CD4-positive, alpha-beta T cell treated with Interleukin-6 for 4 hours (primary cell): ENCODE measurements around the gene PNMT.

ENCODE experiments used
- DNase-seq: peaks from one replicate; pipeline ENCODE4 v3.0.0-alpha.2; 2020; ENCODE audit warnings: mixed read lengths

The PNMT gene

DNA sequence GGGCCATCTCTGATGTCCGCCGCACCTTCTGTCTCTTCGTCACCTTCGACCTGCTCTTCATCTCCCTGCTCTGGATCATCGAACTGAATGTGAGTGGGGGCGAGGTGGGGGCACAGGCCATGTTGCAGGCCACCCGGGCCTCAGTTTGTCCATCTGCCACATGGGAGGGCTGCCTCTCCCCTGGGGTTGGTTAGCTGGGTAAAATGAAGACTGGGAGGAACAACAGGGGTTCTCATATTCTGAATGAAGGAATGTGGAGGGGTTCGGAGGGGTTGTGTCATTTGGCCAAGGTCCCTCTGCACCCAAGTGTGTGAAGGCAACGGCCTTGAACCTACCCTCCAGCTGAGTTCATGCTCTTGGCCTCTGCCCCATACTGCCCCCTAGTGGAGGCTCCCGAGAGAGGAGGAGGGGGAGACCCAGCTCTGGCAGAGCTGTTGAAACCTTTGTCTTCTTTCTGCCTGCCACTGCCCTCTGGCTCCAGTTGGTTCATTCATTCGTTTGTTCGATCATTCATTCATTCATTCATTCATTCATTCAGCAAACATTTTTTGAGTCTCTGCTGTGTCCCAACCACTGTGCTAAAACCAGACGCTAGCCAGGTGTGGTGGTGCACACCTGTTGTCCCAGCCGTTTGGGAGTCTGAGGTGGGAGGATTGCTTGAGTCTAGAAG lies 14.5 kb upstream of the PNMT start:
- peak; percentile 86 for DNase-seq

- no peak for DNase-seq
Measured at GRCh38 chr17:39655105-39655504, 13.1 kb upstream of the PNMT start.

GRCh38 chr17:39658346-39658745 lies 9.9 kb upstream of the PNMT start:
- DNase-seq: peak; percentile 26

GRCh38 chr17:39658760-39659159 lies 9.5 kb upstream of the PNMT start:
- DNase-seq: no peak

GRCh38 chr17:39659279-39660010 lies 8.8 kb upstream of the PNMT start:
- peak; percentile 40 for DNase-seq

- no peak for DNase-seq
Measured at GRCh38 chr17:39660011-39660360, 8.3 kb upstream of the PNMT start.

- no peak for DNase-seq
Measured at GRCh38 chr17:39660397-39661385, 7.6 kb upstream of the PNMT start.

DNA sequence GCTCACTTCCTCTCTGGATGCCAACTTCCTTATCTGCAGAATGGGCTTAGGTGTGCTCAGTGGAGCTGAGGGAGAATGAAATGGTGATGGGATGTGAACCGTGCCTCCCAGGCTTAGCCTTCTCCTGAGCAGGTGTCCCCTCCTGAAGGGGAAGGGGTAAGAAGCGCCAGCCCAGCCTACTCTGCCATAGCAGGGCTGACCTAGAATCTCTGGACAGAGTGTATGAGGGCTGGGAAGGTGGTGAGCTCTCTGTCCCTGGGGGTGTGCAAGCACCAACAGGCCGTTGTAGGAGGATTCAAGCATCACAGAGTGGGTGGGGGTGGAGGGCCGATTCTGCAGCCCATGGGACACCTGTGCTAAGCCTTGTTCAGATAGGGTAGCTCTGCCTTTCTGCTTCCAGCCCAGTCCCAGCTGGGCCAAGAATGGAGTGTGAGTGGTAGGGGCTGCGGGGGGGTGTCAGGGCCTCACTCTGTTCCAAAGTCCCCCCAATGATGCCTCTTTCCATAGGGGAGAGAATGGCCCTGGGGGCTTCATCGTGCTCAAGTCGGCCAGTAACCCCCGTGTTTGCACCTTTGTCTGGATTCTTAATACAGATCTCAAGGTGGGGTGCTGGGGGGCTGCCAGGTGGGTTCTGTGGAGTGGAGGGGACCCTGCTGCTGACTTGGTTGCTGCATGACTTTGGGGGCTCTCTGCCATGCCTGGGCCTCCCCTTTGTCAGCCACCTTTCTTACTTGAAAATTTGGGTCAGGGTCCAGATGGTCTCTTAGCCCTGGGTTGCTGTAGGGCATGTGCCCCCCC lies 6.3 kb upstream of the PNMT start:
- no peak for DNase-seq

DNA sequence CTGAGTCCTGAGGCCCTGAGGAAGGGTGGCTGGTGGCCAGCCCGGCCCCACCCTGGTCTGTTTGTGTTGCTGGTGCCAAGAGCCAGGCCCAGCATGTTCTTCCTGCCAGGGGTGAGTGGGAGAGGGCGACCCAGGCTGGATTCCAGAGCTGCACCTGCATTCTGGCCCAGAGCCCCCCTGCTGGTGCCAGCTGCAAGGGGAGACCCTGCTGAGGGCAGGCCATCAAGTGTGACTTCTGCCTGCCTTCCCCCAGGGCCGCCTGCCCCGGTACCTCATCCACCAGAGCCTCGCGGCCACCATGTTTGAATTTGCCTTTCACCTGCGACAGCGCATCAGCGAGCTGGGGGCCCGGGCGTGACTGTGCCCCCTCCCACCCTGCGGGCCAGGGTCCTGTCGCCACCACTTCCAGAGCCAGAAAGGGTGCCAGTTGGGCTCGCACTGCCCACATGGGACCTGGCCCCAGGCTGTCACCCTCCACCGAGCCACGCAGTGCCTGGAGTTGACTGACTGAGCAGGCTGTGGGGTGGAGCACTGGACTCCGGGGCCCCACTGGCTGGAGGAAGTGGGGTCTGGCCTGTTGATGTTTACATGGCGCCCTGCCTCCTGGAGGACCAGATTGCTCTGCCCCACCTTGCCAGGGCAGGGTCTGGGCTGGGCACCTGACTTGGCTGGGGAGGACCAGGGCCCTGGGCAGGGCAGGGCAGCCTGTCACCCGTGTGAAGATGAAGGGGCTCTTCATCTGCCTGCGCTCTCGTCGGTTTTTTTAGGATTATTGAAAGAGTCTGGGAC lies 5.5 kb upstream of the PNMT start:
- no peak for DNase-seq

GRCh38 chr17:39663340-39663687 lies 4.9 kb upstream of the PNMT start:
- DNase-seq: no peak

- no peak for DNase-seq
Measured at GRCh38 chr17:39663688-39664580, 4.3 kb upstream of the PNMT start.

DNA sequence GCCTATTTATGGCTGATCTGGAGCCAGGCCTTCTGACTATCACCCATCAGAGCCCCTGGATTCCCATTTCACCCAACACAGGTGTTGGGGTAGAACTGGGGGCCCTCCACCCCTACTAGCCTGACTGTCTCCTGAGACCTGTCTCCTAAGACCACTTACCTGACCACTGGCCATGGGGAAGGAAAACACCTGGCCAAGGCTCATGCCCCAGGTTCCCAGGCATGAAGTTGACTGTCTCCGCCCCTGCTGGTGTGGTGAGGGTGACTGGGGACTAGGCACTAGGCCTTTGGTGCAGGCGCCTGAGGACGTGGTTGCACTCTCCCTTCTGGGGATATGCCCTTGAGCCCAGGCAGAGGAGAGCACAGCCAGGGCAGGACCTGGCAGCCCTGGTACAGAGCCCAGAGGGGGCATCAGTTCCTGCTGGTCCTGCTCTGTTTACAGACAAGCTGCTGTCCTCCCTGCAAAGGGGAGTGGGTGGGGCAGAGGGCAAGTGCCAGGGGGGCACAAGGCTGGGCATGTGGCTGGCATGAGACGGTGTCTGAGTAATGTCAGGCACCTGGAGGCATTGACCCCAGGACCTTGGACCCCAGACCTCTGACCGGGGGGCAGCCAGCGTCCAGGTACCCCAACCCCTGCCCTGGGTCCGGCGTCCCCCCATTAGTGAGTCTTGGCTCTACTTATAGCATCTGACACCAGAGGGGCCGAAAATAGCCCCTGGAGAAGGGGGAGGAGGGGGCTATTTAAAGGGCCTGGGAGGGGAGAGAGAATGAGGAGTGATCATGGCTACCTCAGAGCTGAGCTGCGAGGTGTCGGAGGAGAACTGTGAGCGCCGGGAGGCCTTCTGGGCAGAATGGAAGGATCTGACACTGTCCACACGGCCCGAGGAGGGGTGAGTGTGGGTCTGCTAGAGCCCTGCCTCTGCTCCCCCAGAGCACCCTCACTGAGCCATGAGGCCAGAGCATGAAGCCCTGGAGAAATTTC lies 3.4 kb upstream of the PNMT start, which contains the start of gene TCAP:
Gene TCAP (plus strand): TSS at position 769 of the 981 bp plus-strand sequence. CDS start 11 bp downstream, at position 780.
- no peak for DNase-seq

- DNase-seq: peak; percentile 22
Measured at GRCh38 chr17:39665642-39666224, 2.5 kb upstream of the PNMT start.

DNA sequence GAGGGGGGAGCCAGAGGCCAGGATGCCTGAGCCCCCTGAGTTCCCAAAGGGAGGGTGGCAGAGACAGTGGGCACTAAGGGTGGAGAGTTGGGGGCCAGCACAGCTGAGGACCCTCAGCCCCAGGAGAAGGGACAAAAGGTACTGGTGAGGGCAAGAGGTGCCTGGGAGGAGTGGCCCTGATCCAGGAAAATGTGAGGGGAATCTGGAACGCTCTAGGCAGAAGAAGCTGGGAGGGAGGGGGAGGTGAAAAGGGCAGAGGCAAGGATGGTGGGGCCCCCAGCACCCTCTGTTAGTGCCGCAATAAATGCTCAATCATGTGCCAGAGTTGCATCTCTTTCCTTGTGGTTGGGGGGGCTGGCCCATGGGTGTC lies 2.0 kb upstream of the PNMT start:
- no peak for DNase-seq

GRCh38 chr17:39666601-39667261 lies 1.5 kb upstream of the PNMT start:
- DNase-seq: no peak

DNA sequence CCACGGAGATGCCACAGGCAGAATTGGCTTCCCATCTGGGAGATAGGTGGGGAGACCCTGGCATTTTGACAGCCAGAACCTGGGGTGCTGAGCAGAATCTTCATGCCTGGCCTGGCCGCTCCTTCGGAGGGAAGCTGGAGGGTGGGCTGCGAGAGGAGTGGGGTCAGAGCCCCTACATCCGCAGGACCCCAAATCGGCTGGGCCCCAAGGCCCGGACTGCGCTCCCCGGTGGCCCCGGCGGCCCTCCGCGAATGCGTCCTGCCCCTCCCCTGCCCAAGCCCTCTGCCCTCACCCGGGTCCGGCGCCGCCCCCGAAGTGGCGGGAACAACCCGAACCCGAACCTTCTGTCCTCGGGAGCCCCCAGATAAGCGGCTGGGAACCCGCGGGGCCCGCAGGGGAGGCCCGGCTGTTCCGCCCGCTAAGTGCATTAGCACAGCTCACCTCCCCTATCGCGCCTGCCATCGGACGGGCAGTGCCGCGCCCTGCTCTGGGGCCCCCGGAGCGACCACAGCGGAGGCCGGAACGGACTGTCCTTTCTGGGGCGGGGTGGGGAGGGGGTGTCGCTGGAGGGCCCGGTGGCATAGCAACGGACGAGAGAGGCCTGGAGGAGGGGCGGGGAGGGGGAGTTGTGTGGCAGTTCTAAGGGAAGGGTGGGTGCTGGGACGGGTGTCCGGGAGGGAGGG lies 850 bp upstream of the PNMT start:
- peak; percentile 19 for DNase-seq

- no peak for DNase-seq
Measured at GRCh38 chr17:39669897-39670735, 1.9 kb downstream of the PNMT start.
